GM23338 (cell line): Measurements from ENCODE around the gene NDRG3. TPM values are rescaled to one million over a fixed set of nuclear protein-coding genes. Genes with fewer than 3 reads are reported as not detected.
"Not testable (repeated sequence)": the region's sequence is repeated elsewhere in the genome, so short reads cannot be mapped to it uniquely, and the experiment has no call there.

ENCODE experiments used
- ATAC-seq: fragments of 200-7000 bp; cut with Tn5 transposase; 3 replicates; pipeline ENCODE4 v1.9.1; 2020
- DNase-seq: peaks from one replicate; pipeline ENCODE4 v3.0.0-alpha.2; 2015; ENCODE audit warnings: low spot score
- H2AFZ ChIP-seq: fragments of 200-600 bp; sonication (generic); 2 replicates; pipeline ENCODE4 v1.8.0; 2016; ENCODE audit warnings: antibody characterized with exemption, mild to moderate bottlenecking, moderate library complexity
- H3F3A ChIP-seq: fragments of 200-600 bp; sonication (generic); replicated peaks from 2 replicates; pipeline ENCODE4 v1.8.0; 2017; ENCODE audit warnings: antibody characterized with exemption, mixed run types, low read depth
- H3K27ac ChIP-seq: fragments of 200-600 bp; sonication (generic); 2 replicates; pipeline ENCODE4 v1.6.1; 2016; ENCODE audit warnings: low read depth
- H3K27me3 ChIP-seq: fragments of 200-600 bp; sonication (generic); 2 replicates; pipeline ENCODE4 v1.8.0; 2016; ENCODE audit warnings: mild to moderate bottlenecking, mixed run types, moderate library complexity; ENCODE audit not compliant: insufficient read depth
- H3K36me3 ChIP-seq: fragments of 200-600 bp; sonication (generic); 2 replicates; pipeline ENCODE4 v1.8.0; 2016; ENCODE audit warnings: mild to moderate bottlenecking; ENCODE audit not compliant: insufficient read depth
- H3K4me1 ChIP-seq: fragments of 200-600 bp; sonication (generic); 2 replicates; pipeline ENCODE4 v1.8.0; 2016; ENCODE audit warnings: mild to moderate bottlenecking, moderate library complexity; ENCODE audit not compliant: insufficient read depth
- H3K4me2 ChIP-seq: fragments of 200-600 bp; sonication (generic); 2 replicates; pipeline ENCODE4 v1.7.1; 2017; ENCODE audit warnings: mixed run types
- H3K4me3 ChIP-seq: fragments of 200-600 bp; sonication (generic); 2 replicates; pipeline ENCODE4 v1.6.1; 2016; ENCODE audit warnings: mixed run types
- H3K79me2 ChIP-seq: fragments of 200-600 bp; sonication (generic); replicated peaks from 2 replicates; pipeline ENCODE4 v1.8.0; 2017; ENCODE audit warnings: mild to moderate bottlenecking; ENCODE audit not compliant: insufficient read depth
- H3K9me2 ChIP-seq: fragments of 200-600 bp; sonication (generic); 2 replicates; pipeline ENCODE4 v1.8.0; 2017; ENCODE audit not compliant: insufficient read depth
- H4K20me1 ChIP-seq: fragments of 200-600 bp; sonication (generic); replicated peaks from 2 replicates; pipeline ENCODE4 v1.8.0; 2017; ENCODE audit warnings: mild to moderate bottlenecking; ENCODE audit not compliant: insufficient read depth
- H3K27ac Mint-ChIP-seq: 2 replicates; pipeline ENCODE4 v1.8.0; 2020; ENCODE audit warnings: inconsistent platforms, mild to moderate bottlenecking, moderate library complexity, mixed read lengths
- H3K27me3 Mint-ChIP-seq: 3 replicates; pipeline ENCODE4 v1.8.0; 2022; ENCODE audit warnings: low read depth, mild to moderate bottlenecking, moderate library complexity, mixed read lengths, inconsistent platforms; ENCODE audit not compliant: insufficient read depth, poor library complexity
- H3K36me3 Mint-ChIP-seq: 3 replicates; pipeline ENCODE4 v1.8.0; 2021; ENCODE audit warnings: low read depth, mild to moderate bottlenecking, inconsistent platforms, moderate library complexity, mixed read lengths
- H3K4me1 Mint-ChIP-seq: 3 replicates; pipeline ENCODE4 v1.8.0; 2020; ENCODE audit warnings: mild to moderate bottlenecking, inconsistent platforms, mixed read lengths
- H3K4me3 Mint-ChIP-seq: 3 replicates; pipeline ENCODE4 v1.8.0; 2021; ENCODE audit warnings: moderate library complexity, mild to moderate bottlenecking, inconsistent platforms, mixed read lengths
- H3K9me3 Mint-ChIP-seq: 3 replicates; pipeline ENCODE4 v1.8.0; 2020; ENCODE audit warnings: moderate library complexity, mild to moderate bottlenecking, inconsistent platforms, mixed read lengths
- CTCF ChIP-seq, 2 experiments: fragments of 200-600 bp in 1 of 2; sonication (generic) in 1 of 2; conservative IDR thresholded peaks; 2 replicates each; pipeline versions ENCODE4 v1.5.1 to v1.6.1; 2016 to 2017; ENCODE audit warnings: antibody characterized with exemption in 2 of 2, low read depth in 2 of 2, mild to moderate bottlenecking in 2 of 2, moderate library complexity in 1 of 2
- ETS1 ChIP-seq: IDR thresholded peaks from 2 replicates; pipeline ENCODE4 v1.6.1; 2016; ENCODE audit warnings: antibody characterized with exemption
- EZH2 ChIP-seq: fragments of 200-600 bp; sonication (generic); IDR thresholded peaks from one replicate; pipeline ENCODE4 v1.8.0; 2017; ENCODE audit warnings: antibody characterized with exemption, mild to moderate bottlenecking, low read depth; ENCODE audit not compliant: unreplicated experiment
- NANOG ChIP-seq: IDR thresholded peaks from 2 replicates; pipeline ENCODE4 v1.6.1; 2016; ENCODE audit warnings: antibody characterized with exemption, borderline replicate concordance
- POLR2AphosphoS5 ChIP-seq: IDR thresholded peaks from 2 replicates; pipeline ENCODE4 v1.6.1; 2016; ENCODE audit warnings: antibody characterized with exemption, low read depth
- STAT1 ChIP-seq: IDR thresholded peaks from one replicate; pipeline ENCODE4 v1.6.1; 2016; ENCODE audit warnings: antibody characterized with exemption; ENCODE audit not compliant: unreplicated experiment
- ZNF462 ChIP-seq: fragments of 250-450 bp; sonication (Bioruptor Pico); IDR thresholded peaks from 2 replicates; pipeline ENCODE4 v1.5.0; 2020; ENCODE audit warnings: mild to moderate bottlenecking, moderate library complexity
- polyA plus RNA-seq: library from polyadenylated mRNA; unstranded; fragments of >200 nt; fragmentation: Nextera tagmentation; extraction: Ambion mirVana; gene quantifications from 2 replicates; pipeline ENCODE4 v1.2.1, GENCODE V29; 2016
- total RNA-seq: library from RNA; depleted of rRNA; stranded (reverse); fragments of >200 nt; shearing (Covaris generic); gene quantifications from 2 replicates; pipeline ENCODE4 v1.2.3, GENCODE V29; 2014

Gene NDRG3
- total and polyA plus RNA-seq, 2 experiments from 2014 or later = 18.6 to 24.0 TPM

- no peak for TF ChIP-seq CTCF (conservative IDR thresholded peaks at IDR 0.05; ENCODE audit: low read depth in 2 of 2)
Measured at GRCh38 chr20:36611625-36612024, 134.3 kb downstream of the NDRG3 start (continued).

GRCh38 chr20:36608388-36608728 is 137.5 kb downstream of the NDRG3 start:
- Mint-ChIP-seq H3K27me3 (peaks cover 17% of the 10 kb centered on the region), H3K4me1 (peaks cover 17% of the 10 kb centered on the region), H3K36me3 (peaks cover 65% of the 10 kb centered on the region)
- peaks cover 37% of the 10 kb centered on the region for H3K79me2 ChIP-seq
- H3K27ac ChIP-seq = peak overlapping the region; percentile 45; the same call in 1 of the 2 replicates
- not testable (repeated sequence) for H3K27me3 ChIP-seq, ATAC-seq, H3K9me2 ChIP-seq, H3K4me3 ChIP-seq, DNase-seq, H2AFZ ChIP-seq, H3K27ac Mint-ChIP-seq, H3K4me3 Mint-ChIP-seq, H3K4me2 ChIP-seq, H3K9me3 Mint-ChIP-seq
- H3K4me1 ChIP-seq = peaks cover 13% of the 10 kb centered on the region
- H4K20me1 ChIP-seq = peaks cover 26% of the 10 kb centered on the region
- H3F3A ChIP-seq = peaks cover 28% of the 10 kb centered on the region
- H3K36me3 ChIP-seq = peaks cover 37% of the 10 kb centered on the region

- peaks cover 37% of the 10 kb centered on the region for H3K79me2 ChIP-seq
- H3K4me2 ChIP-seq = 0 out of 2 replicates have a peak overlapping the region, but pooled peaks have one; percentile 100
- peaks cover 17% of the 10 kb centered on the region for H3K4me1 Mint-ChIP-seq
- TF ChIP-seq ETS1 (no peak), STAT1 (no peak), ZNF462 (CRISPR knock-in tag) (no peak), POLR2AphosphoS5 (no peak), NANOG (no peak), EZH2 (no peak)
Measured at GRCh38 chr20:36607586-36608387, 138.1 kb downstream of the NDRG3 start.

More at GRCh38 chr20:36607586-36608387, 138.1 kb downstream of the NDRG3 start:
- DNase-seq (no peak), ATAC-seq (no peak)
- Histone ChIP-seq H3K4me1 (peaks cover 13% of the 10 kb centered on the region), H3K4me3 (peak overlapping the region; percentile 100), H3K9me2 (no peaks in the 10 kb centered on the region), H4K20me1 (peaks cover 26% of the 10 kb centered on the region), H3F3A (peaks cover 23% of the 10 kb centered on the region), H3K36me3 (peaks cover 37% of the 10 kb centered on the region), H3K27ac (peak overlapping the region; percentile 45; the same call in 1 of the 2 replicates), H2AFZ (no peak overlapping the region), H3K27me3 (no peaks in the 10 kb centered on the region)
- Mint-ChIP-seq H3K27ac (peak overlapping the region; percentile 97; the same call in 1 of the 2 replicates), H3K36me3 (peaks cover 60% of the 10 kb centered on the region), H3K4me3 (peak overlapping the region; percentile 99), H3K27me3 (peaks cover 17% of the 10 kb centered on the region), H3K9me3 (no peaks in the 10 kb centered on the region)
